Endodermal cell (in vitro differentiated cells): ENCODE measurements around the gene SRSF4. TPM values are rescaled to one million over a fixed set of nuclear protein-coding genes. Genes with fewer than 3 reads are reported as not detected.

Source experiments
- DNase-seq: peaks from one replicate; pipeline ENCODE4 v3.0.0-alpha.2; 2017
- H3K27ac ChIP-seq: 2 replicates; pipeline ENCODE4 v1.5.1; 2013; ENCODE audit warnings: mild to moderate bottlenecking, low read depth, low read length, moderate library complexity
- H3K27me3 ChIP-seq: 2 replicates; pipeline ENCODE4 v1.6.1; 2013; ENCODE audit warnings: mild to moderate bottlenecking, low read length, moderate library complexity; ENCODE audit not compliant: insufficient read depth, control insufficient read depth, poor library complexity, severe bottlenecking
- H3K36me3 ChIP-seq: 2 replicates; pipeline ENCODE4 v1.7.0; 2013; ENCODE audit warnings: mild to moderate bottlenecking, low read length, moderate library complexity; ENCODE audit not compliant: control insufficient read depth, insufficient read depth
- H3K4me1 ChIP-seq: one replicate; pipeline ENCODE4 v1.7.0; 2013; ENCODE audit warnings: low read length; ENCODE audit not compliant: control insufficient read depth, insufficient read depth
- H3K4me3 ChIP-seq: 2 replicates; pipeline ENCODE4 v1.5.1; 2013; ENCODE audit warnings: mild to moderate bottlenecking, low read length, moderate library complexity
- H3K9ac ChIP-seq: 2 replicates; pipeline ENCODE4 v1.6.1; 2013; ENCODE audit warnings: mild to moderate bottlenecking, low read length, moderate library complexity; ENCODE audit not compliant: poor library complexity, severe bottlenecking; ENCODE audit errors: extremely low read depth
- H3K9me3 ChIP-seq: 2 replicates; pipeline ENCODE4 v1.6.1; 2013; ENCODE audit warnings: mild to moderate bottlenecking, low read length, moderate library complexity; ENCODE audit not compliant: control insufficient read depth
- H3K27ac Mint-ChIP-seq: 2 replicates; pipeline ENCODE4 v1.8.0; 2020; ENCODE audit warnings: mixed read lengths
- H3K27me3 Mint-ChIP-seq: 2 replicates; pipeline ENCODE4 v1.8.0; 2021; ENCODE audit warnings: mild to moderate bottlenecking, mixed read lengths; ENCODE audit not compliant: insufficient read depth
- H3K36me3 Mint-ChIP-seq: 2 replicates; pipeline ENCODE4 v1.8.0; 2020; ENCODE audit warnings: low read depth, mixed read lengths
- H3K4me1 Mint-ChIP-seq: 2 replicates; pipeline ENCODE4 v1.8.0; 2020; ENCODE audit warnings: mixed read lengths
- H3K4me3 Mint-ChIP-seq: 2 replicates; pipeline ENCODE4 v1.8.0; 2020; ENCODE audit warnings: mild to moderate bottlenecking, moderate library complexity, mixed read lengths
- H3K9me3 Mint-ChIP-seq: 2 replicates; pipeline ENCODE4 v1.8.0; 2020; ENCODE audit warnings: mild to moderate bottlenecking, mixed read lengths
- CTCF ChIP-seq: fragments of 200-600 bp; sonication (generic); conservative IDR thresholded peaks from 2 replicates; pipeline ENCODE4 v1.5.0; 2021; ENCODE audit warnings: antibody characterized with exemption, mild to moderate bottlenecking
- WGBS, 2 experiments: methylation state at CpG; one replicate each; pipeline versions ENCODE4 v1.1.5 to v1.1.7; 2013; ENCODE audit warnings: missing lambda C conversion rate in 2 of 2, mixed read lengths in 1 of 2; ENCODE audit not compliant: insufficient coverage in 1 of 2, insufficient read length in 1 of 2; 5-methylcytosine and 5-hydroxymethylcytosine counted together
- total RNA-seq, 2 donors: library from RNA; stranded (reverse); fragmentation: NEBNext Ultra II Directional in 1 of 2; extraction: Animal tissue kit (Norgen Biotek cat#: 25700) in 1 of 2; gene quantifications; 2 replicates in 1 of 2; 3 replicates in 1 of 2; pipeline ENCODE4 v1.2.1, GENCODE V29; 2021

Gene SRSF4
- total RNA-seq, 2 donors from 2014 or later, result 89.1 to 107 TPM

DNA sequence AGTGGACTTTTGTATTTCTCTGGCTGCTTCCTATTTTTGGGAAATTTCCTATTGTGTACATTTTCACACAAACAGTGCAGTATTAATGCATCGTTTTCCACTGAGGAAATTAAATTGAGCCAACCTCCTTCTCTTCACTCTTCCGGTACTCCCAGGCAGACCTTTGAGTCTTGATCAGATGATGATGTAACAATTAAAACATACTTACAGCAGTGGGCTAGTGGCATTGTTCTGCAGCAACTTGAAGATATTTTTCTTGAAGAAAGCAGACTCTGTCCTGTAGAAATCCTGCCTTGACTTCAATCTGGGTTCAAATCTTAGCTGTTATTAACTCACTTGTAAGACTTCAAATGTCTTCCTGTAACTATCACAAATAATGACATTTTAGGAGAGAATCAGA lies 39.0 kb downstream of the SRSF4 start:
- no peak overlapping the region for H3K4me3 ChIP-seq
- WGBS, 2 experiments, result 87 to 100% methylated on average over 2 of the region's 2 CpGs
- H3K9me3 ChIP-seq, result no peaks in the 10 kb centered on the region
- peaks cover 30% of the 10 kb centered on the region for H3K36me3 ChIP-seq
- H3K4me1 Mint-ChIP-seq, result no peaks in the 10 kb centered on the region
- TF ChIP-seq CTCF, result no peak
- peaks cover 6% of the 10 kb centered on the region for H3K9me3 Mint-ChIP-seq
- no peaks in the 10 kb centered on the region for H3K27me3 ChIP-seq
- no peak overlapping the region for H3K9ac ChIP-seq
- DNase-seq, result no peak
- no peak overlapping the region for H3K4me3 Mint-ChIP-seq
- no peak overlapping the region for H3K27ac ChIP-seq
- H3K27me3 Mint-ChIP-seq, result no peaks in the 10 kb centered on the region
- H3K27ac Mint-ChIP-seq, result peak overlapping the region; percentile 53
- H3K36me3 Mint-ChIP-seq, result peaks cover 43% of the 10 kb centered on the region
- no peaks in the 10 kb centered on the region for H3K4me1 ChIP-seq

GRCh38 chr1:29136391-29136915 lies 45.2 kb downstream of the SRSF4 start:
- WGBS, 2 experiments, result 81 to 90% methylated on average over 10 to 14 of the region's 14 CpGs
- H3K9me3 Mint-ChIP-seq, result peaks cover 6% of the 10 kb centered on the region
- no peak overlapping the region for H3K4me3 ChIP-seq
- no peak for DNase-seq
- TF ChIP-seq CTCF, result no peak
- H3K4me1 Mint-ChIP-seq, result no peaks in the 10 kb centered on the region
- no peak overlapping the region for H3K4me3 Mint-ChIP-seq
- H3K27me3 Mint-ChIP-seq, result peaks cover 7% of the 10 kb centered on the region
- no peak overlapping the region for H3K27ac ChIP-seq
- no peak overlapping the region for H3K9ac ChIP-seq
- peak overlapping the region; percentile 44 for H3K27ac Mint-ChIP-seq
- no peaks in the 10 kb centered on the region for H3K9me3 ChIP-seq
- no peaks in the 10 kb centered on the region for H3K36me3 ChIP-seq
- H3K36me3 Mint-ChIP-seq, result no peaks in the 10 kb centered on the region
- no peaks in the 10 kb centered on the region for H3K27me3 ChIP-seq
- H3K4me1 ChIP-seq, result no peaks in the 10 kb centered on the region

- WGBS, 2 experiments, result 83 to 86% methylated on average over 10 of the region's 10 CpGs
- H3K4me3 Mint-ChIP-seq, result no peak overlapping the region
- no peak overlapping the region for H3K9ac ChIP-seq
- peak; percentile 54 for DNase-seq
- H3K9me3 Mint-ChIP-seq, result peaks cover 3% of the 10 kb centered on the region
- no peaks in the 10 kb centered on the region for H3K27me3 ChIP-seq
- H3K4me3 ChIP-seq, result no peak overlapping the region
- H3K27me3 Mint-ChIP-seq, result peaks cover 8% of the 10 kb centered on the region
- TF ChIP-seq CTCF, result no peak
- H3K36me3 Mint-ChIP-seq, result no peaks in the 10 kb centered on the region
- no peaks in the 10 kb centered on the region for H3K36me3 ChIP-seq
- H3K27ac ChIP-seq, result no peak overlapping the region
- H3K9me3 ChIP-seq, result no peaks in the 10 kb centered on the region
- peaks cover 7% of the 10 kb centered on the region for H3K4me1 Mint-ChIP-seq
- no peak overlapping the region for H3K27ac Mint-ChIP-seq
- no peaks in the 10 kb centered on the region for H3K4me1 ChIP-seq
Observed at GRCh38 chr1:29134695-29135028, 47.0 kb downstream of the SRSF4 start.
